ENCODE measurements around the gene TRMT10B.
"Not testable (repeated sequence)": the region's sequence is repeated elsewhere in the genome, so short reads cannot be mapped to it uniquely, and the experiment has no call there.

The TRMT10B gene

GRCh38 chr9:37812773-37813379, 59.3 kb downstream of the TRMT10B start:
- no peak for TF ChIP-seq PAX5 (IDR thresholded peaks at IDR 0.05; ENCODE audit: insufficient read depth, low read length, severe bottlenecking)
- no peak for TF ChIP-seq POLR2A (IDR thresholded peaks at IDR 0.05; ENCODE audit: low read depth, low read length)
- TF ChIP-seq TAF1 (IDR thresholded peaks at IDR 0.05; ENCODE audit: low read depth, low read length) = no peak
- no peak for TF ChIP-seq POLR2AphosphoS5 (IDR thresholded peaks at IDR 0.05; ENCODE audit: low read depth, low read length)
- no peak for TF ChIP-seq POU2F2 (IDR thresholded peaks at IDR 0.05; ENCODE audit: low read depth, low read length)
- no peak for TF ChIP-seq SPI1 (IDR thresholded peaks at IDR 0.05; ENCODE audit: low read depth, low read length)
- DNase-seq (ENCODE audit: insufficient read length, low spot score) (no peak), FAIRE-seq (no peak)

DNA sequence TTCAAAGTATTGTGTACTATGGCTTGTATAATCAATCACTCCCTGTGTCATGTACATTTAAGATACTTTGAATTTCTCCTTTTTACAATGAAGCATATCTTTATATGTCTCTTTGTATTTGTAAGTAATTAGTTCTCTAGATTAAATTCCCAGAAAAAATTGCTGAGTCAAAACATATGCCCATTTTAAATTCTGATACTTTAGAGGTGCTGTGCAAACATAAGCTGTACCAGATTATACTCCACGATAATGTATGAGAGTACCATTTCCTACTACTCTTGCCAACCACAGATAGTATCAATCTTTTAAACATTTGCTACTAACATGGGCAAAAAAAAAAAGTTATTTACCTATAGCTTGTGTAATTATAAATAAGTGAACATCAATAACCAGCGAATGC, 65.2 kb downstream of the TRMT10B start:
- DNase-seq (ENCODE audit: insufficient read length, low spot score) (no peak), FAIRE-seq (no peak)
- no peak for TF ChIP-seq POU2F2 (IDR thresholded peaks at IDR 0.05; ENCODE audit: low read depth, low read length)
- no peak for TF ChIP-seq TAF1 (IDR thresholded peaks at IDR 0.05; ENCODE audit: low read depth, low read length)
- no peak for TF ChIP-seq SPI1 (IDR thresholded peaks at IDR 0.05; ENCODE audit: low read depth, low read length)
- no peak for TF ChIP-seq POLR2A (IDR thresholded peaks at IDR 0.05; ENCODE audit: low read depth, low read length)
- no peak for TF ChIP-seq POLR2AphosphoS5 (IDR thresholded peaks at IDR 0.05; ENCODE audit: low read depth, low read length)
- TF ChIP-seq PAX5 (IDR thresholded peaks at IDR 0.05; ENCODE audit: insufficient read depth, low read length, severe bottlenecking) = no peak

DNA sequence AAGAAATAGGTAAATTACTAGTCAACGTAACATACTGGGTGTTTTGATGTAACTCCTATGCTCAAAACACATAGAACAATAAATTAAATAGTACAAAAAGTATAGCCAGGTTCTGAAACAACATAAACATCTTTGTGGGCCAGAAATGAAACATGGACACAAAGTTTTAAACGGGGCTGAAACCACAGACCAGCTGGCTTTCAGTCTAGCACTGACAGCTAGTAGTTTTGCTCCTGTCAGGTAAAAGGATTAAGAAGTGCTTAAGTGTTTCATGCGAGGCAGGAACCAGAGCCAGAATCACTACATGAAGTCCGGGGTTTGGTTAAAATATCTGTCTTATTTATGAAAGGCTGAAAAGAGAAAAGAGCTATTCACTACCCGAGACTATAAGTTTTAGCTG, 66.5 kb downstream of the TRMT10B start:
- DNase-seq (ENCODE audit: insufficient read length, low spot score) (no peak), FAIRE-seq (peak; percentile 9)
- TF ChIP-seq PAX5 (IDR thresholded peaks at IDR 0.05; ENCODE audit: insufficient read depth, low read length, severe bottlenecking) (no peak), TAF1 (IDR thresholded peaks at IDR 0.05; ENCODE audit: low read depth, low read length) (no peak), POLR2A (IDR thresholded peaks at IDR 0.05; ENCODE audit: low read depth, low read length) (no peak), SPI1 (IDR thresholded peaks at IDR 0.05; ENCODE audit: low read depth, low read length) (no peak), POU2F2 (IDR thresholded peaks at IDR 0.05; ENCODE audit: low read depth, low read length) (no peak), POLR2AphosphoS5 (IDR thresholded peaks at IDR 0.05; ENCODE audit: low read depth, low read length) (no peak)

DNA sequence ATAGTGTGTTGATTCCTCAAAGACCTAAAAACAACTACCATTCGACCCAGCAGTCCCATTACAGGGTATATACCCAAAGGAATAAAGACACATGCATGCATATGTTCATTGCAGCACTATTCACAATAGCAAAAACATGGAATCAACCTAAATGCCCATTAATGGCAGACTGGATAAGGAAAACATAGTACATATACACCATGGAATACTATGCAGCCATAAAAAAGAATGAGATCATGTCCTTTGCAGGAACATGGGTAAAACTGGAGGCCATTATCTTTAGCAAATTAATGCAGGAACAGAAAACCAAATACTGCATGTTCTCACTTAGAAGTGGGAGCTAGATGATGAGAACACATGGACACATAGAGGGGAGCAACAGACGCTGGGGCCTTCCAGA, 71.6 kb downstream of the TRMT10B start:
- not testable (repeated sequence) for FAIRE-seq; DNase-seq (ENCODE audit: insufficient read length, low spot score)

- TF ChIP-seq POLR2AphosphoS5 (IDR thresholded peaks at IDR 0.05; ENCODE audit: low read depth, low read length) = no peak
- TF ChIP-seq POU2F2 (IDR thresholded peaks at IDR 0.05; ENCODE audit: low read depth, low read length) = no peak
- no peak for TF ChIP-seq TAF1 (IDR thresholded peaks at IDR 0.05; ENCODE audit: low read depth, low read length)
- TF ChIP-seq SPI1 (IDR thresholded peaks at IDR 0.05; ENCODE audit: low read depth, low read length) = no peak
- TF ChIP-seq POLR2A (IDR thresholded peaks at IDR 0.05; ENCODE audit: low read depth, low read length) = no peak
- no peak for TF ChIP-seq PAX5 (IDR thresholded peaks at IDR 0.05; ENCODE audit: insufficient read depth, low read length, severe bottlenecking)
- FAIRE-seq (peak; percentile 35), DNase-seq (ENCODE audit: insufficient read length, low spot score) (no peak)
Observed at GRCh38 chr9:37827483-37828165, 74.0 kb downstream of the TRMT10B start.

Data from GM12891 (cell line).